ENCODE results near the gene GPR31. TPM values are rescaled to one million over a fixed set of nuclear protein-coding genes. Genes with fewer than 3 reads are reported as not detected.

GPR31 gene
- total RNA-seq, 1 donor from 2014 or later, result not detected

GRCh38 chr6:167165858-167166471, 8.2 kb upstream of the GPR31 start:
- ATAC-seq, result no peak
- no peaks in the 10 kb centered on the region for H3K9me3 ChIP-seq
- TF ChIP-seq, protein P1, sequence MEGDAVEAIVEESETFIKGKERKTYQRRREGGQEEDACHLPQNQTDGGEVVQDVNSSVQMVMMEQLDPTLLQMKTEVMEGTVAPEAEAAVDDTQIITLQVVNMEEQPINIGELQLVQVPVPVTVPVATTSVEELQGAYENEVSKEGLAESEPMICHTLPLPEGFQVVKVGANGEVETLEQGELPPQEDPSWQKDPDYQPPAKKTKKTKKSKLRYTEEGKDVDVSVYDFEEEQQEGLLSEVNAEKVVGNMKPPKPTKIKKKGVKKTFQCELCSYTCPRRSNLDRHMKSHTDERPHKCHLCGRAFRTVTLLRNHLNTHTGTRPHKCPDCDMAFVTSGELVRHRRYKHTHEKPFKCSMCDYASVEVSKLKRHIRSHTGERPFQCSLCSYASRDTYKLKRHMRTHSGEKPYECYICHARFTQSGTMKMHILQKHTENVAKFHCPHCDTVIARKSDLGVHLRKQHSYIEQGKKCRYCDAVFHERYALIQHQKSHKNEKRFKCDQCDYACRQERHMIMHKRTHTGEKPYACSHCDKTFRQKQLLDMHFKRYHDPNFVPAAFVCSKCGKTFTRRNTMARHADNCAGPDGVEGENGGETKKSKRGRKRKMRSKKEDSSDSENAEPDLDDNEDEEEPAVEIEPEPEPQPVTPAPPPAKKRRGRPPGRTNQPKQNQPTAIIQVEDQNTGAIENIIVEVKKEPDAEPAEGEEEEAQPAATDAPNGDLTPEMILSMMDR (IDR thresholded peaks at IDR 0.05), result no peak
- H3K27me3 ChIP-seq, result no peaks in the 10 kb centered on the region
- no peak overlapping the region for H3K27ac ChIP-seq
- H3K4me1 ChIP-seq, result no peaks in the 10 kb centered on the region
- DNase-seq, result no peak
- intact Hi-C loops (cut with DNase I), result no loop called here
- H3K4me3 ChIP-seq, result no peak overlapping the region
- H3K36me3 ChIP-seq, result no peaks in the 10 kb centered on the region

- Histone ChIP-seq H3K36me3 (no peaks in the 10 kb centered on the region), H3K4me3 (no peak overlapping the region), H3K4me1 (no peaks in the 10 kb centered on the region), H3K27me3 (no peaks in the 10 kb centered on the region), H3K9me3 (no peaks in the 10 kb centered on the region), H3K27ac (no peak overlapping the region)
- TF ChIP-seq, protein P1 (IDR thresholded peaks at IDR 0.05), result no peak
- ATAC-seq (no peak), DNase-seq (no peak)
- intact Hi-C loops (cut with DNase I), result no loop called here
Measured at GRCh38 chr6:167164261-167164660, 6.5 kb upstream of the GPR31 start.

- intact Hi-C loops (cut with DNase I), result no loop called here
- DNase-seq (no peak), ATAC-seq (no peak)
- H3K9me3 ChIP-seq, result no peaks in the 10 kb centered on the region
- H3K4me1 ChIP-seq, result no peaks in the 10 kb centered on the region
- H3K27ac ChIP-seq, result no peak overlapping the region
- no peaks in the 10 kb centered on the region for H3K27me3 ChIP-seq
- TF ChIP-seq, protein P1 (IDR thresholded peaks at IDR 0.05), result no peak
- no peak overlapping the region for H3K4me3 ChIP-seq
- H3K36me3 ChIP-seq, result no peaks in the 10 kb centered on the region
Measured at GRCh38 chr6:167163476-167164011, 5.8 kb upstream of the GPR31 start.

GRCh38 chr6:167162591-167162990, 4.8 kb upstream of the GPR31 start:
- H3K36me3 ChIP-seq, result no peaks in the 10 kb centered on the region
- intact Hi-C loops (cut with DNase I), result no loop called here
- H3K4me3 ChIP-seq, result no peak overlapping the region
- DNase-seq, result no peak
- no peak overlapping the region for H3K27ac ChIP-seq
- H3K9me3 ChIP-seq, result no peaks in the 10 kb centered on the region
- no peaks in the 10 kb centered on the region for H3K4me1 ChIP-seq
- ATAC-seq, result no peak
- H3K27me3 ChIP-seq, result no peaks in the 10 kb centered on the region
- TF ChIP-seq, protein P1 (IDR thresholded peaks at IDR 0.05), result no peak

DNA sequence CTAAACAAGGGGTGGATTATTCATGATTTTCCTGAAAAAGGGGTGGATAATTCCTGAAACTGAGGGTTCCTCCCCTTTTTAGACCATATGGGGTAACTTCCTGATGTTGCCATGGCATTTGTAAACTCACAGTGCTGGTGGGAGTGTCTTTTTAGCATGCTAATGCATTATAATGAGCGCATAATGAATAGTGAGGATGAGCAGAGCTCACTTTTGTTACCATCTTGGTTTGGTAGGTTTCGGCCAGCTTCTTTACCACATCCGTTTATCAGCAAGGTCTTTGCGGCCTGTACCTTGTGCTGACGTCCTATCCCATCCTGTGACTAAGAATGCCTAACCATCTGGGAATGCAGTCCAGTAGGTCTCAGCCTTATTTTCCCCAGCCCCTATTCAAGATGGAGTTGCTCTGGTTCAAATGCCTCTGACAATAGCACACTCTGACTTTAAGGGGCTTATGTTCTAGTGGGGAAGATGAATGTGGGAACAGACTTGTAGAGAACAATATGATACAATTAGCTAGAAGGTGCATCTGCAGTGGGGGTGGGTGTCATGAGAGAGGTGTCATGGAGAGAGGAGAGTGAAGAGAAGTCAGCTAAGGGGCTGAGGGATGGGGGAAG, 4.2 kb upstream of the GPR31 start:
- Histone ChIP-seq H3K4me1 (no peaks in the 10 kb centered on the region), H3K9me3 (no peaks in the 10 kb centered on the region), H3K27ac (no peak overlapping the region), H3K36me3 (no peaks in the 10 kb centered on the region), H3K4me3 (no peak overlapping the region), H3K27me3 (no peaks in the 10 kb centered on the region)
- intact Hi-C loops (cut with DNase I), result no loop called here
- TF ChIP-seq, protein P1 (IDR thresholded peaks at IDR 0.05), result no peak
- no peak for ATAC-seq
- DNase-seq, result no peak

Data from upper lobe of right lung (tissue), 1 donor.